WTC11 (cell line): ENCODE measurements around the gene SDR9C7. TPM values are rescaled to one million over a fixed set of nuclear protein-coding genes. Genes with fewer than 3 reads are reported as not detected.

Experiments used
- ATAC-seq: fragments of 200-7000 bp; cut with Tn5 transposase; 2 replicates; pipeline ENCODE4 v1.10.0; 2021; ENCODE audit warnings: mild to moderate bottlenecking, moderate library complexity
- CTCF ChIA-PET: fragments of 300-600 bp; sonication (Branson Sonifier 250); formaldehyde crosslinking; loops from one replicate; lab custom pipeline; 2021; ENCODE audit warnings: antibody characterized with exemption; lab: Charles Lee
- POLR2A ChIA-PET: fragments of 350-600 bp; sonication (Branson Sonifier 250); formaldehyde crosslinking; loops from one replicate; lab custom pipeline; 2021; ENCODE audit warnings: antibody characterized with exemption; lab: Charles Lee
- DNase-seq: peaks from one replicate; pipeline ENCODE4 v3.0.0; 2021; ENCODE audit warnings: low spot score
- H3K27ac Mint-ChIP-seq: 2 replicates; pipeline ENCODE4 v1.8.0; 2021; ENCODE audit warnings: mixed read lengths
- H3K27me3 Mint-ChIP-seq: 2 replicates; pipeline ENCODE4 v1.8.0; 2021; ENCODE audit warnings: low read depth, mild to moderate bottlenecking, moderate library complexity, mixed read lengths
- H3K36me3 Mint-ChIP-seq: 2 replicates; pipeline ENCODE4 v1.8.0; 2021; ENCODE audit warnings: mixed read lengths
- H3K4me1 Mint-ChIP-seq: 2 replicates; pipeline ENCODE4 v1.8.0; 2022; ENCODE audit warnings: mixed read lengths
- H3K4me3 Mint-ChIP-seq: 2 replicates; pipeline ENCODE4 v1.8.0; 2021; ENCODE audit warnings: mild to moderate bottlenecking, moderate library complexity, mixed read lengths
- H3K9me3 Mint-ChIP-seq: 2 replicates; pipeline ENCODE4 v1.8.0; 2021; ENCODE audit warnings: mixed read lengths
- ATF1 ChIP-seq: sonication (generic); formaldehyde crosslinking; IDR thresholded peaks from 2 replicates; pipeline ENCODE4 v1.8.1; 2023; ENCODE audit warnings: mild to moderate bottlenecking, moderate library complexity, missing genetic modification reagents
- ERG ChIP-seq: fragments of 250-450 bp; sonication (Bioruptor Pico); IDR thresholded peaks from 2 replicates; pipeline ENCODE4 v1.8.0; 2021; ENCODE audit warnings: mild to moderate bottlenecking
- FOXK1 ChIP-seq: sonication (generic); formaldehyde crosslinking; IDR thresholded peaks from 2 replicates; pipeline ENCODE4 v1.8.0; 2022; ENCODE audit warnings: mild to moderate bottlenecking, moderate library complexity, missing genetic modification reagents
- FOXP1 ChIP-seq: sonication (generic); formaldehyde crosslinking; IDR thresholded peaks from 2 replicates; pipeline ENCODE4 v1.8.0; 2022; ENCODE audit warnings: missing genetic modification reagents, mild to moderate bottlenecking, moderate library complexity, borderline replicate concordance
- GABPB1 ChIP-seq: sonication (generic); formaldehyde crosslinking; IDR thresholded peaks from 2 replicates; pipeline ENCODE4 v1.8.1; 2023; ENCODE audit warnings: mild to moderate bottlenecking, missing genetic modification reagents
- GTF2I ChIP-seq: fragments of 250-450 bp; sonication (Bioruptor Pico); conservative IDR thresholded peaks from 2 replicates; pipeline ENCODE4 v1.4.0; 2021; ENCODE audit warnings: mild to moderate bottlenecking
- HMGXB4 ChIP-seq: sonication (generic); formaldehyde crosslinking; IDR thresholded peaks from 2 replicates; pipeline ENCODE4 v1.8.1; 2023; ENCODE audit warnings: mild to moderate bottlenecking, moderate library complexity, missing genetic modification reagents
- JAZF1 ChIP-seq: fragments of 250-450 bp; sonication (Bioruptor Pico); IDR thresholded peaks from 2 replicates; pipeline ENCODE4 v1.9.0; 2021; ENCODE audit warnings: moderate library complexity, mild to moderate bottlenecking, inconsistent platforms
- KAT7 ChIP-seq: sonication (generic); formaldehyde crosslinking; IDR thresholded peaks from 2 replicates; pipeline ENCODE4 v1.8.1; 2023; ENCODE audit warnings: missing genetic modification reagents, mild to moderate bottlenecking, borderline replicate concordance
- OVOL2 ChIP-seq: fragments of 250-450 bp; sonication (Bioruptor Pico); IDR thresholded peaks from 2 replicates; pipeline ENCODE4 v1.9.0; 2021; ENCODE audit warnings: mild to moderate bottlenecking, borderline replicate concordance
- SMAD4 ChIP-seq: sonication (generic); formaldehyde crosslinking; IDR thresholded peaks from 2 replicates; pipeline ENCODE4 v1.8.0; 2022; ENCODE audit warnings: mild to moderate bottlenecking, missing genetic modification reagents
- STAT6 ChIP-seq: sonication (generic); formaldehyde crosslinking; conservative IDR thresholded peaks from 2 replicates; pipeline ENCODE4 v1.8.1; 2023; ENCODE audit warnings: mild to moderate bottlenecking, low read depth, missing genetic modification reagents, moderate library complexity
- TEAD1 ChIP-seq: sonication (generic); formaldehyde crosslinking; IDR thresholded peaks from 2 replicates; pipeline ENCODE4 v1.8.0; 2022; ENCODE audit warnings: mild to moderate bottlenecking, missing genetic modification reagents
- USF2 ChIP-seq: sonication (generic); formaldehyde crosslinking; IDR thresholded peaks from 2 replicates; pipeline ENCODE4 v1.8.1; 2023; ENCODE audit warnings: mild to moderate bottlenecking, missing genetic modification reagents, moderate library complexity
- ZBTB43 ChIP-seq: sonication (generic); formaldehyde crosslinking; IDR thresholded peaks from 2 replicates; pipeline ENCODE4 v1.8.1; 2023; ENCODE audit warnings: mild to moderate bottlenecking, missing genetic modification reagents
- ZMAT4 ChIP-seq: fragments of 250-450 bp; sonication (Bioruptor Pico); IDR thresholded peaks from 2 replicates; pipeline ENCODE4 v1.9.0; 2021; ENCODE audit warnings: mild to moderate bottlenecking
- ZNF138 ChIP-seq: sonication (generic); formaldehyde crosslinking; conservative IDR thresholded peaks from 2 replicates; pipeline ENCODE4 v1.8.1; 2022; ENCODE audit warnings: mild to moderate bottlenecking, moderate library complexity, missing genetic modification reagents
- ZNF219 ChIP-seq: sonication (generic); formaldehyde crosslinking; IDR thresholded peaks from 2 replicates; pipeline ENCODE4 v1.8.0; 2023; ENCODE audit warnings: missing genetic modification reagents, mild to moderate bottlenecking, borderline replicate concordance
- ZNF317 ChIP-seq: sonication (generic); formaldehyde crosslinking; IDR thresholded peaks from 2 replicates; pipeline ENCODE4 v1.8.1; 2023; ENCODE audit warnings: low read depth, mild to moderate bottlenecking, moderate library complexity, missing genetic modification reagents, borderline replicate concordance
- ZNF532 ChIP-seq: fragments of 250-450 bp; sonication (Bioruptor Pico); IDR thresholded peaks from 2 replicates; pipeline ENCODE4 v1.9.0; 2021; ENCODE audit warnings: mild to moderate bottlenecking, borderline replicate concordance
- total RNA-seq: library from RNA; stranded (reverse); gene quantifications from 3 replicates; pipeline ENCODE4 v1.2.3, GENCODE V29; 2021

The SDR9C7 gene
- total RNA-seq, 1 experiment from 2014 or later, result not detected

GRCh38 chr12:56914724-56915123 lies 19.5 kb downstream of the SDR9C7 start:
- Mint-ChIP-seq H3K27ac (no peak overlapping the region), H3K4me1 (no peaks in the 10 kb centered on the region), H3K36me3 (peaks cover 7% of the 10 kb centered on the region; the same call in 1 of the 2 replicates), H3K4me3 (no peak overlapping the region), H3K27me3 (peaks cover 4% of the 10 kb centered on the region), H3K9me3 (peaks cover 37% of the 10 kb centered on the region)
- ChIA-PET CTCF (interaction anchor here (0.6 kb wide), 1 partner anchor 101 kb away, joined by 4 read pairs; the partner anchor contains the start of gene TAC3), POLR2A (no interaction called here)
- TF ChIP-seq TEAD1 (CRISPR knock-in tag) (no peak), OVOL2 (CRISPR knock-in tag) (no peak), ZMAT4 (CRISPR knock-in tag) (no peak), ATF1 (no peak), USF2 (CRISPR knock-in tag) (no peak), STAT6 (CRISPR knock-in tag) (no peak), JAZF1 (CRISPR knock-in tag) (no peak), ZNF138 (CRISPR knock-in tag) (no peak), ZNF532 (no peak), KAT7 (no peak), ZNF219 (CRISPR knock-in tag) (no peak), GABPB1 (CRISPR knock-in tag) (no peak), SMAD4 (CRISPR knock-in tag) (no peak), ERG (CRISPR knock-in tag) (no peak), GTF2I (CRISPR knock-in tag) (no peak), FOXK1 (CRISPR knock-in tag) (no peak), HMGXB4 (CRISPR knock-in tag) (no peak), FOXP1 (CRISPR knock-in tag) (no peak), ZBTB43 (CRISPR knock-in tag) (no peak), ZNF317 (no peak)
- DNase-seq (no peak), ATAC-seq (no peak)
